Astrocyte (in vitro differentiated cells and primary cell): Measurements from ENCODE around the gene FMN2.

Source experiments
- EZH2 ChIP-seq: IDR thresholded peaks from 2 replicates; pipeline ENCODE4 v1.6.1; 2012; ENCODE audit warnings: mild to moderate bottlenecking, low read length, inconsistent platforms; ENCODE audit not compliant: insufficient read depth
- TF ChIP-seq, protein P1 (sequence below): IDR thresholded peaks from 2 replicates; pipeline ENCODE4 v1.5.1; 2011; ENCODE audit warnings: low read depth, mild to moderate bottlenecking, inconsistent platforms, low read length, moderate library complexity; ENCODE audit not compliant: insufficient read depth

DNA sequence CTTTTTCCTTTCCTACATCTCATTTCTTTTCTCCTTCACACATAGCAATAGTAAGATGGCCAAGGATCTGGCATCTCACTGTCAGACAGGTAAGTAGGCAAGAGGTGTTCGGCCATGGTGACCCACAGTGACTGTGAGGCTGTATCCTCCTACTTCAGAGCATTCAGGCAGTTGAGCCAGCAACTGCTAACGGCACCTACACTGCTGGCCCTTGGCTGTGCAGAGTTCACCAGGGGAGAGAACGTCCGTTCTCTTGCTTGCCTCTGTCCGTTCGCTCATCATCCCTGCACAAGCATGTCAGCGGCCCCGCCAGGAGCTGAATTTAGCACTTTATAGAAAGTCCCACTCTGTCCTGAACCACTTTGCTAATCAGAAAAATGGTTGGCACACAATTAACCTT lies 406.7 kb downstream of the FMN2 start:
- TF ChIP-seq, protein P1, sequence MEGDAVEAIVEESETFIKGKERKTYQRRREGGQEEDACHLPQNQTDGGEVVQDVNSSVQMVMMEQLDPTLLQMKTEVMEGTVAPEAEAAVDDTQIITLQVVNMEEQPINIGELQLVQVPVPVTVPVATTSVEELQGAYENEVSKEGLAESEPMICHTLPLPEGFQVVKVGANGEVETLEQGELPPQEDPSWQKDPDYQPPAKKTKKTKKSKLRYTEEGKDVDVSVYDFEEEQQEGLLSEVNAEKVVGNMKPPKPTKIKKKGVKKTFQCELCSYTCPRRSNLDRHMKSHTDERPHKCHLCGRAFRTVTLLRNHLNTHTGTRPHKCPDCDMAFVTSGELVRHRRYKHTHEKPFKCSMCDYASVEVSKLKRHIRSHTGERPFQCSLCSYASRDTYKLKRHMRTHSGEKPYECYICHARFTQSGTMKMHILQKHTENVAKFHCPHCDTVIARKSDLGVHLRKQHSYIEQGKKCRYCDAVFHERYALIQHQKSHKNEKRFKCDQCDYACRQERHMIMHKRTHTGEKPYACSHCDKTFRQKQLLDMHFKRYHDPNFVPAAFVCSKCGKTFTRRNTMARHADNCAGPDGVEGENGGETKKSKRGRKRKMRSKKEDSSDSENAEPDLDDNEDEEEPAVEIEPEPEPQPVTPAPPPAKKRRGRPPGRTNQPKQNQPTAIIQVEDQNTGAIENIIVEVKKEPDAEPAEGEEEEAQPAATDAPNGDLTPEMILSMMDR = no peak
- no peak for TF ChIP-seq EZH2
